ENCODE measurements around the gene CEP72.
"Not testable (repeated sequence)": the region's sequence is repeated elsewhere in the genome, so short reads cannot be mapped to it uniquely, and the experiment has no call there.

Gene CEP72

GRCh38 chr5:673831-674629 lies 61.9 kb downstream of the CEP72 start:
- no peak for DNase-seq

- DNase-seq, result no peak
Measured at GRCh38 chr5:674630-675011, 62.5 kb downstream of the CEP72 start.

- DNase-seq, result no peak
Measured at GRCh38 chr5:675111-675870, 63.2 kb downstream of the CEP72 start.

- no peak for DNase-seq
Measured at GRCh38 chr5:675871-676698, 63.9 kb downstream of the CEP72 start.

- DNase-seq, result no peak
Measured at GRCh38 chr5:676699-677076, 64.5 kb downstream of the CEP72 start.

- no peak for DNase-seq
Measured at GRCh38 chr5:677131-678101, 65.3 kb downstream of the CEP72 start.

GRCh38 chr5:678521-678920 lies 66.4 kb downstream of the CEP72 start:
- not testable (repeated sequence) for DNase-seq

GRCh38 chr5:679166-679895 lies 67.2 kb downstream of the CEP72 start:
- DNase-seq, result not testable (repeated sequence)

GRCh38 chr5:680118-680795 lies 68.1 kb downstream of the CEP72 start:
- not testable (repeated sequence) for DNase-seq

- DNase-seq, result not testable (repeated sequence)
Measured at GRCh38 chr5:680836-681235, 68.7 kb downstream of the CEP72 start.

- DNase-seq, result not testable (repeated sequence)
Measured at GRCh38 chr5:681317-682191, 69.4 kb downstream of the CEP72 start.

- DNase-seq, result not testable (repeated sequence)
Measured at GRCh38 chr5:682216-682615, 70.1 kb downstream of the CEP72 start.

GRCh38 chr5:682651-683358 lies 70.7 kb downstream of the CEP72 start:
- not testable (repeated sequence) for DNase-seq

GRCh38 chr5:683551-684481 lies 71.7 kb downstream of the CEP72 start:
- no peak for DNase-seq

- DNase-seq, result no peak
Measured at GRCh38 chr5:684751-685216, 72.6 kb downstream of the CEP72 start.

GRCh38 chr5:685262-686171 lies 73.4 kb downstream of the CEP72 start:
- no peak for DNase-seq

- not testable (repeated sequence) for DNase-seq
Measured at GRCh38 chr5:686172-686523, 74.0 kb downstream of the CEP72 start.

Measured in inflammatory macrophage treated with lipopolysaccharide for 1 hour (primary cell).